Measurements from ENCODE around the gene SCMH1. TPM values are rescaled to one million over a fixed set of nuclear protein-coding genes. Genes with fewer than 3 reads are reported as not detected.

The SCMH1 gene
- total RNA-seq, 3 donors from 2014 or later, result 37.0 to 93.4 (median 53.4) TPM

GRCh38 chr1:41241354-41241748 lies 755 bp downstream of the SCMH1 start:
- Histone ChIP-seq H3K9me3 (no peaks in the 10 kb centered on the region), H3K27ac (peak overlapping the region; percentile 99), H3K4me3 (peak overlapping the region; percentile 83 to 91 (median 85)), H3K27me3 (no peaks in the 10 kb centered on the region), H3K4me1 (no peaks in the 10 kb centered on the region), H3K36me3 (no peaks in the 10 kb centered on the region)
- peak; percentile 54 for DNase-seq (ENCODE audit: low spot score in 2 of 2)
- intact Hi-C loops (cut with DNase I; ENCODE audit: low total_unique reads), result loop anchor here (5.0 kb wide), 1 partner anchor 1816 kb away; no protein-coding TSS in a partner anchor
- TF ChIP-seq POLR2AphosphoS5 (IDR thresholded peaks at IDR 0.05) (peak; percentile 6 to 26 (median 24)), CTCF (IDR thresholded peaks at IDR 0.05) (no peak), POLR2A (IDR thresholded peaks at IDR 0.05) (no peak)

GRCh38 chr1:41240781-41241353 lies 1.2 kb downstream of the SCMH1 start:
- no peak for TF ChIP-seq POLR2A (IDR thresholded peaks at IDR 0.05)
- TF ChIP-seq CTCF (IDR thresholded peaks at IDR 0.05), result no peak
- no peak for TF ChIP-seq POLR2AphosphoS5 (IDR thresholded peaks at IDR 0.05)
- no peak for DNase-seq (ENCODE audit: low spot score in 2 of 2)
- no peaks in the 10 kb centered on the region for H3K27me3 ChIP-seq
- H3K9me3 ChIP-seq, result no peaks in the 10 kb centered on the region
- no peaks in the 10 kb centered on the region for H3K4me1 ChIP-seq
- H3K4me3 ChIP-seq, result peak overlapping the region; percentile 83 to 91 (median 85)
- H3K36me3 ChIP-seq, result no peaks in the 10 kb centered on the region
- H3K27ac ChIP-seq, result peak overlapping the region; percentile 99
- intact Hi-C loops (cut with DNase I; ENCODE audit: low total_unique reads), result loop anchor here (5.0 kb wide), 1 partner anchor 1816 kb away; no protein-coding TSS in a partner anchor

GRCh38 chr1:41239988-41240610 lies 2.0 kb downstream of the SCMH1 start:
- no peaks in the 10 kb centered on the region for H3K9me3 ChIP-seq
- H3K36me3 ChIP-seq, result no peaks in the 10 kb centered on the region
- no peak overlapping the region for H3K27ac ChIP-seq
- H3K4me3 ChIP-seq, result no peak overlapping the region
- TF ChIP-seq POLR2A (IDR thresholded peaks at IDR 0.05), result no peak
- TF ChIP-seq CTCF (IDR thresholded peaks at IDR 0.05), result no peak
- TF ChIP-seq POLR2AphosphoS5 (IDR thresholded peaks at IDR 0.05), result no peak
- no peaks in the 10 kb centered on the region for H3K4me1 ChIP-seq
- DNase-seq (ENCODE audit: low spot score in 2 of 2), result no peak
- H3K27me3 ChIP-seq, result no peaks in the 10 kb centered on the region
- intact Hi-C loops (cut with DNase I; ENCODE audit: low total_unique reads), result loop anchor here (5.0 kb wide), 1 partner anchor 1817 kb away; no protein-coding TSS in a partner anchor

- intact Hi-C loops (cut with DNase I; ENCODE audit: low total_unique reads), result no loop called here
- TF ChIP-seq POLR2A (IDR thresholded peaks at IDR 0.05) (no peak), CTCF (IDR thresholded peaks at IDR 0.05) (no peak), POLR2AphosphoS5 (IDR thresholded peaks at IDR 0.05) (no peak)
- H3K4me3 ChIP-seq, result no peak overlapping the region
- no peaks in the 10 kb centered on the region for H3K36me3 ChIP-seq
- H3K27ac ChIP-seq, result peak overlapping the region; percentile 23 to 37
- H3K9me3 ChIP-seq, result no peaks in the 10 kb centered on the region
- H3K4me1 ChIP-seq, result no peaks in the 10 kb centered on the region
- no peaks in the 10 kb centered on the region for H3K27me3 ChIP-seq
- no peak for DNase-seq (ENCODE audit: low spot score in 2 of 2)
Measured at GRCh38 chr1:41238311-41238988, 3.7 kb downstream of the SCMH1 start.

GRCh38 chr1:41236781-41237180 lies 5.3 kb downstream of the SCMH1 start:
- no peak overlapping the region for H3K4me3 ChIP-seq
- intact Hi-C loops (cut with DNase I; ENCODE audit: low total_unique reads), result no loop called here
- no peak for TF ChIP-seq POLR2A (IDR thresholded peaks at IDR 0.05)
- no peak for TF ChIP-seq CTCF (IDR thresholded peaks at IDR 0.05)
- TF ChIP-seq POLR2AphosphoS5 (IDR thresholded peaks at IDR 0.05), result no peak
- no peaks in the 10 kb centered on the region for H3K36me3 ChIP-seq
- H3K4me1 ChIP-seq, result no peaks in the 10 kb centered on the region
- no peaks in the 10 kb centered on the region for H3K27me3 ChIP-seq
- DNase-seq (ENCODE audit: low spot score in 2 of 2), result no peak
- H3K9me3 ChIP-seq, result no peaks in the 10 kb centered on the region
- no peak overlapping the region for H3K27ac ChIP-seq

All from breast epithelium (tissue), 4 donors.